GM19438 (cell line): ENCODE measurements around the gene TERT.

ENCODE experiments used
- ATAC-seq: cut with Tn5 transposase; IDR thresholded peaks from one replicate; pipeline ENCODE4 v1.9.1; 2021; ENCODE audit warnings: low read depth; ENCODE audit not compliant: unreplicated experiment

Gene TERT

GRCh38 chr5:1209896-1210776, 84.7 kb downstream of the TERT start:
- no peak for ATAC-seq

- ATAC-seq, result no peak
Measured at GRCh38 chr5:1209489-1209852, 85.4 kb downstream of the TERT start.

- ATAC-seq, result no peak
Measured at GRCh38 chr5:1208743-1209488, 86.0 kb downstream of the TERT start.

GRCh38 chr5:1208221-1208742, 86.6 kb downstream of the TERT start:
- no peak for ATAC-seq

- no peak for ATAC-seq
Measured at GRCh38 chr5:1207555-1207954, 87.3 kb downstream of the TERT start.

GRCh38 chr5:1206521-1207412, 88.1 kb downstream of the TERT start:
- no peak for ATAC-seq

- ATAC-seq, result no peak
Measured at GRCh38 chr5:1205255-1206180, 89.3 kb downstream of the TERT start.

GRCh38 chr5:1204693-1205242, 90.1 kb downstream of the TERT start:
- ATAC-seq, result no peak

GRCh38 chr5:1203968-1204692, 90.7 kb downstream of the TERT start:
- ATAC-seq, result no peak

GRCh38 chr5:1203311-1203967, 91.4 kb downstream of the TERT start:
- no peak for ATAC-seq
